ENCODE data around the gene NHEJ1. TPM values are rescaled to one million over a fixed set of nuclear protein-coding genes. Genes with fewer than 3 reads are reported as not detected.

The NHEJ1 gene
- total and polyA plus RNA-seq, 7 experiments from 2014 or later: 11.4 to 32.7 (median 18.5) TPM

- H3K27ac ChIP-seq (ENCODE audit: low read depth, low read length): peak overlapping the region; percentile 96
- peaks cover 24 to 53% (median 36%) of the 10 kb centered on the region in 3 experiments for H3K36me3 ChIP-seq (ENCODE audit: control insufficient read depth in 2 of 3, insufficient read depth in 3 of 3, low read length in 3 of 3)
These were observed 19.2 kb upstream of the NHEJ1 start for GRCh38 chr2:219179601-219180465.

GRCh38 chr2:219178377-219179175 is 18.0 kb upstream of the NHEJ1 start:
- POLR2A ChIA-PET: interaction anchor here (1.0 to 5.4 kb wide), 7 partner anchors 15 to 209 kb away, joined by 4 to 47 read pairs (median 14); partner anchors contain the start of genes DNPEP and ZFAND2B
- peak in 6 of 9 donors; percentile 29 to 53 (median 52) for DNase-seq

More at GRCh38 chr2:219179601-219180465, 19.2 kb upstream of the NHEJ1 start:
- H3K27me3 Mint-ChIP-seq: no peaks in the 10 kb centered on the region
- Histone ChIP-seq H3K27me3 (ENCODE audit: control insufficient read depth in 2 of 2, insufficient read depth in 2 of 2, low read length in 2 of 2) (no peaks in the 10 kb centered on the region), H3K4me1 (ENCODE audit: control insufficient read depth in 2 of 2, insufficient read depth in 2 of 2, low read length in 2 of 2) (peaks cover 37 to 40% of the 10 kb centered on the region in 2 donors), H3K9me3 (ENCODE audit: control insufficient read depth in 2 of 3, low read length in 3 of 3) (no peaks in the 10 kb centered on the region), H3K4me3 (ENCODE audit: low read length) (no peak overlapping the region)
- peak overlapping the region in 8 of 9 donors; percentile 86 to 97 (median 90) for H3K27ac Mint-ChIP-seq
- DNase-seq (peak in 1 of 9 donors; percentile 17), ATAC-seq (no peak)
- POLR2A ChIA-PET: interaction anchor here (0.6 to 5.4 kb wide), 11 partner anchors 8 to 115 kb away, joined by 3 to 47 read pairs (median 5); partner anchors contain the start of genes GLB1L, STK16 and ZFAND2B
- CTCF ChIA-PET: interaction anchor here (1.0 to 1.7 kb wide), 2 partner anchors 27 to 75 kb away, joined by 4 to 13 read pairs; partner anchors contain the start of gene ZFAND2B
- intact Hi-C loops (cut with micrococcal nuclease): loop anchor here (5.0 kb wide), 4 partner anchors 317 to 963 kb away; partner anchors contain the start of genes GMPPA (in 2 of the 2), AAMP (in 1 of the 2), ARPC2 (in 1 of the 2) and PNKD (in 1 of the 2)
- peaks cover 0 to 1% (median 0%) of the 10 kb centered on the region in 11 donors for H3K9me3 Mint-ChIP-seq
- peaks cover 45 to 72% (median 69%) of the 10 kb centered on the region in 7 donors for H3K4me1 Mint-ChIP-seq
- H3K4me3 Mint-ChIP-seq: peak overlapping the region; percentile 85 to 99 (median 94)
- peaks cover 0 to 32% (median 4%) of the 10 kb centered on the region in 5 donors for H3K36me3 Mint-ChIP-seq

GRCh38 chr2:219177552-219178376 is 17.1 kb upstream of the NHEJ1 start, which contains the start of gene RETREG2:
TSS of gene RETREG2 (plus strand) at chr2:219178275. CDS start at chr2:219178353, 78 bp downstream.
- DNase-seq (peak; percentile 79 to 86 (median 83)), ATAC-seq (peak; percentile 73)
- intact Hi-C loops (cut with micrococcal nuclease): loop anchor here (1.0 to 5.0 kb wide), 23 partner anchors 17 to 960 kb away; partner anchors contain the start of genes ANKZF1 (in 2 of the 2), ATG9A (in 2 of the 2), CHPF (in 2 of the 2) and DNAJB2 (in 2 of the 2)
- peak within 1 kb of the TSS; percentile 97 to 100 (median 99) for H3K27ac Mint-ChIP-seq
- peaks cover 44 to 47% of the 10 kb centered on the region in 2 donors for H3K4me1 ChIP-seq (ENCODE audit: control insufficient read depth in 2 of 2, insufficient read depth in 2 of 2, low read length in 2 of 2)
- H3K27ac ChIP-seq (ENCODE audit: low read depth, low read length): peak within 1 kb of the TSS; percentile 96
- H3K27me3 ChIP-seq (ENCODE audit: control insufficient read depth in 2 of 2, insufficient read depth in 2 of 2, low read length in 2 of 2): no peaks in the 10 kb centered on the region
- peaks cover 0 to 3% (median 0%) of the 10 kb centered on the region in 11 donors for H3K9me3 Mint-ChIP-seq
- peak within 1 kb of the TSS; percentile 97 for H3K4me3 ChIP-seq (ENCODE audit: low read length)
- H3K36me3 ChIP-seq (ENCODE audit: control insufficient read depth in 2 of 3, insufficient read depth in 3 of 3, low read length in 3 of 3): peaks cover 21 to 54% (median 32%) of the 10 kb centered on the region in 3 experiments
- H3K4me1 Mint-ChIP-seq: peaks cover 48 to 80% (median 69%) of the 10 kb centered on the region in 7 donors
- ChIA-PET CTCF (interaction anchor here (0.6 to 7.2 kb wide), 3 partner anchors 30 to 74 kb away, joined by 3 to 54 read pairs (median 5); partner anchors contain the start of gene ZFAND2B), POLR2A (interaction anchor here (0.6 to 10.4 kb wide), 14 partner anchors 9 to 210 kb away, joined by 4 to 343 read pairs (median 18); partner anchors contain the start of genes ABCB6, ANKZF1, ATG9A and DNAJB2)
- H3K36me3 Mint-ChIP-seq: peaks cover 6 to 26% (median 13%) of the 10 kb centered on the region in 5 donors
- peak within 1 kb of the TSS; percentile 90 to 99 (median 96) for H3K4me3 Mint-ChIP-seq
- no peaks in the 10 kb centered on the region for H3K27me3 Mint-ChIP-seq
- no peaks in the 10 kb centered on the region for H3K9me3 ChIP-seq (ENCODE audit: control insufficient read depth in 2 of 3, low read length in 3 of 3)

More at GRCh38 chr2:219178377-219179175, 18.0 kb upstream of the NHEJ1 start:
- Histone ChIP-seq H3K27ac (ENCODE audit: low read depth, low read length) (peak overlapping the region; percentile 96), H3K36me3 (ENCODE audit: control insufficient read depth in 2 of 3, insufficient read depth in 3 of 3, low read length in 3 of 3) (peaks cover 26 to 56% (median 40%) of the 10 kb centered on the region in 3 experiments), H3K9me3 (ENCODE audit: control insufficient read depth in 2 of 3, low read length in 3 of 3) (no peaks in the 10 kb centered on the region), H3K27me3 (ENCODE audit: control insufficient read depth in 2 of 2, insufficient read depth in 2 of 2, low read length in 2 of 2) (no peaks in the 10 kb centered on the region), H3K4me3 (ENCODE audit: low read length) (peak overlapping the region; percentile 97), H3K4me1 (ENCODE audit: control insufficient read depth in 2 of 2, insufficient read depth in 2 of 2, low read length in 2 of 2) (peaks cover 44 to 48% of the 10 kb centered on the region in 2 donors)
- Mint-ChIP-seq H3K9me3 (peaks cover 0 to 1% (median 0%) of the 10 kb centered on the region in 11 donors), H3K4me3 (peak overlapping the region; percentile 85 to 99 (median 94)), H3K36me3 (peaks cover 6 to 33% (median 13%) of the 10 kb centered on the region in 5 donors), H3K4me1 (peaks cover 55 to 81% (median 75%) of the 10 kb centered on the region in 7 donors), H3K27me3 (no peaks in the 10 kb centered on the region), H3K27ac (peak overlapping the region; percentile 85 to 97 (median 90))
- CTCF ChIA-PET: interaction anchor here (1.0 kb wide), 1 partner anchor 76 kb away, joined by 4 read pairs; no protein-coding TSS in a partner anchor
- peak; percentile 0 for ATAC-seq
- intact Hi-C loops (cut with micrococcal nuclease): loop anchor here (1.0 to 5.0 kb wide), 9 partner anchors 28 to 961 kb away; partner anchors contain the start of genes GMPPA (in 2 of the 2), AAMP (in 1 of the 2), ABCB6 (in 1 of the 2) and ARPC2 (in 1 of the 2)

GRCh38 chr2:219176818-219177551 is 16.4 kb upstream of the NHEJ1 start, which contains the start of gene CNPPD1:
TSS of gene CNPPD1 (minus strand) at chr2:219176925. CDS start at chr2:219176828, 97 bp downstream.
- H3K36me3 Mint-ChIP-seq: peaks cover 6 to 26% (median 13%) of the 10 kb centered on the region in 5 donors
- no peaks in the 10 kb centered on the region for H3K27me3 ChIP-seq (ENCODE audit: control insufficient read depth in 2 of 2, insufficient read depth in 2 of 2, low read length in 2 of 2)
- ATAC-seq: peak; percentile 83
- H3K4me1 ChIP-seq (ENCODE audit: control insufficient read depth in 2 of 2, insufficient read depth in 2 of 2, low read length in 2 of 2): peaks cover 39 to 42% of the 10 kb centered on the region in 2 donors
- peaks cover 44 to 74% (median 65%) of the 10 kb centered on the region in 7 donors for H3K4me1 Mint-ChIP-seq
- ChIA-PET CTCF (interaction anchor here (0.6 to 7.2 kb wide), 9 partner anchors 16 to 365 kb away, joined by 3 to 54 read pairs (median 5); partner anchors contain the start of genes DNAJB2 and ZFAND2B), POLR2A (interaction anchor here (0.5 to 10.4 kb wide), 31 partner anchors 8 to 935 kb away, joined by 3 to 343 read pairs (median 6); partner anchors contain the start of genes ABCB6, ANKZF1, ATG9A and DNAJB2)
- peak; percentile 82 to 94 (median 88) for DNase-seq
- intact Hi-C loops (cut with micrococcal nuclease): loop anchor here (1.0 to 5.0 kb wide), 20 partner anchors 17 to 960 kb away; partner anchors contain the start of genes ANKZF1 (in 2 of the 2), ATG9A (in 2 of the 2), CHPF (in 2 of the 2) and DNAJB2 (in 2 of the 2)
- peaks cover 0 to 3% (median 0%) of the 10 kb centered on the region in 11 donors for H3K9me3 Mint-ChIP-seq
- H3K9me3 ChIP-seq (ENCODE audit: control insufficient read depth in 2 of 3, low read length in 3 of 3): no peaks in the 10 kb centered on the region
- peak within 1 kb of the TSS; percentile 90 to 99 (median 96) for H3K4me3 Mint-ChIP-seq
- peak within 1 kb of the TSS; percentile 97 for H3K4me3 ChIP-seq (ENCODE audit: low read length)
- H3K36me3 ChIP-seq (ENCODE audit: control insufficient read depth in 2 of 3, insufficient read depth in 3 of 3, low read length in 3 of 3): peaks cover 24 to 54% (median 25%) of the 10 kb centered on the region in 3 experiments
- no peaks in the 10 kb centered on the region for H3K27me3 Mint-ChIP-seq
- H3K27ac Mint-ChIP-seq: peak within 1 kb of the TSS; percentile 97 to 100 (median 99)
- H3K27ac ChIP-seq (ENCODE audit: low read depth, low read length): peak within 1 kb of the TSS; percentile 96

Measured in naive thymus-derived CD4-positive, alpha-beta T cell (primary cell).